Measurements from ENCODE around the gene SRPK2. TPM values are rescaled to one million over a fixed set of nuclear protein-coding genes. Genes with fewer than 3 reads are reported as not detected.

The SRPK2 gene
- total RNA-seq, 4 donors from 2014 or later, result 39.6 to 66.9 (median 45.6) TPM

DNA sequence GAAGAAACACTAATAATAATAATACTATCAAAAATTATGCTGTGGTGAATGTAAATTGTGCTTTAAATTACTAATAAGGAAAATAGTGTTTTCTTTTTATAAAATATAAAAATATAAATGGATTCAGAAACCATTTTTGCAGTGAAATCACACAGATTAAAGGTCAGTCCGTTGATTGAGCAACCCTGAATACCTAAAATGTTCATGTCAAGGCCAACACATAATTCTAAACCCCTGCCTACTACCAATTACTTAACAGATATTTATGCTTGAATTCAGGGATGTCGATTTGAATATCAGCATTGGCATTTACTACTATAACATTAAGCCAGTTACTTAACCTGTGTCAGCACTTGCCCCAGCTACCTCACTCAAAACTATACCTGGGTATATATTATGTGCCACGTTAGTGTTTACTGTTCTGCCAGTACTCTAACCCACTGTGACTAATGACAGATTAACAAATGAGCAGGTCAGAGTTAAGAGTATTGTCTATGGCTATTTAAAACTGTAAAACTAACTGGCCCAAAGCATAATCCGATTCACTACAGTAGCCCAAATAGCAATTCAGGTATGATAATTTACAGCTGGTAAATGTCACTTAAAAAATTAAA, 209.7 kb downstream of the SRPK2 start:
- TF ChIP-seq, protein P1, sequence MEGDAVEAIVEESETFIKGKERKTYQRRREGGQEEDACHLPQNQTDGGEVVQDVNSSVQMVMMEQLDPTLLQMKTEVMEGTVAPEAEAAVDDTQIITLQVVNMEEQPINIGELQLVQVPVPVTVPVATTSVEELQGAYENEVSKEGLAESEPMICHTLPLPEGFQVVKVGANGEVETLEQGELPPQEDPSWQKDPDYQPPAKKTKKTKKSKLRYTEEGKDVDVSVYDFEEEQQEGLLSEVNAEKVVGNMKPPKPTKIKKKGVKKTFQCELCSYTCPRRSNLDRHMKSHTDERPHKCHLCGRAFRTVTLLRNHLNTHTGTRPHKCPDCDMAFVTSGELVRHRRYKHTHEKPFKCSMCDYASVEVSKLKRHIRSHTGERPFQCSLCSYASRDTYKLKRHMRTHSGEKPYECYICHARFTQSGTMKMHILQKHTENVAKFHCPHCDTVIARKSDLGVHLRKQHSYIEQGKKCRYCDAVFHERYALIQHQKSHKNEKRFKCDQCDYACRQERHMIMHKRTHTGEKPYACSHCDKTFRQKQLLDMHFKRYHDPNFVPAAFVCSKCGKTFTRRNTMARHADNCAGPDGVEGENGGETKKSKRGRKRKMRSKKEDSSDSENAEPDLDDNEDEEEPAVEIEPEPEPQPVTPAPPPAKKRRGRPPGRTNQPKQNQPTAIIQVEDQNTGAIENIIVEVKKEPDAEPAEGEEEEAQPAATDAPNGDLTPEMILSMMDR (IDR thresholded peaks at IDR 0.05; ENCODE audit: low read depth), result no peak

DNA sequence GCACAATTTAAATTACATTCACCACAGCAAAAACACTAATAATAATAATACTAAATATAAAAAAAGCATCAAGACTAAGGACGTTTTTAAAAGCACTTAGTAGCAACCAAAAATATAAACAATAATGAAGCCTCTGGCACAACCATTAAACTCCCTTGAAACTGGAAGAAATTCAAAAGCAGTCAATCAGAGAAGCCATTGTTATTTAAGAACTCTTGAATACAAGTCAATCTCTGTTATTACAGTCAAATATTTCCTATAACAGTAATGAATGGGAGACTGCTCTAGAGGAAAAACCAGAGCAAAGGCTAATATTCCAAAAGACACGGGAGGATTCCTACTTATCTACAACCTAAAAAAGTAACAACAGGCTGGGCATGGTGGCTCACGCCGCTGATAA, 210.5 kb downstream of the SRPK2 start:
- TF ChIP-seq, protein P1 (IDR thresholded peaks at IDR 0.05; ENCODE audit: low read depth), result no peak

DNA sequence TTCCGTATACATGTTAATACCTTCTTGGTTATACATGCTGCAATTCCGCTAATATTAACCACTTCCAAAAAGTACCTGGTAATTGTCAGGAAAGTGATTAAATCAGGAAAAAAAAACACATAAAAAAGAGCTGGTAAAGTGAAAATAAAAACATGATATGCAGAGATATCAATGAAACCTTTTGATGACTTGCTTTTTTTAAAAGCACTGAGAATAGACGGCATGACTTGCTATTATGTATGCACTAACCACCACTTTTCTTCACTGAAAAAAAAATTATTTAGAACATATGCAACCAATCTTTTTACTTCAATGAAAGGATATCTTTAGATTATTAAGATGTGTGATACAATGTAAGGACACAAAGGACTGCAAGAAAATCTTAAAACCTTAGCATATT, 211.7 kb downstream of the SRPK2 start:
- TF ChIP-seq, protein P1 (IDR thresholded peaks at IDR 0.05; ENCODE audit: low read depth), result no peak

DNA sequence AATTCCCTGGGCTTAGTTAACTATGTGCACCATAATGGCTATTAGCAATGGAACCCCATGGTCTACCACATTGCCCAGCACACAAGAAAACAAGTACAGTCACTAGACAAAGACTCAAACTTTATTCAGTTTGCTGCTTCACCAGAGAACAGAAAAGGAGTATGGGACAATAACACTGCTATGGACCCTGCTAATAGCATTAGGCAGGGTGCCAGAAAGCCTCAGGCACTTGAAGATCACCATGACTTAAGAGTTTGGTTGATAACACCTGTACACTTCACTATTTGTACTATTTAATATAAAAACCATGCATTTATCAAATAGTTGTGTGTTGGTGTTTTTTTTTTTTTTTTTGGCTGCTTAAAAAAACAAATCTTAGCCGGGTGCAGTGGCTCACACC, 215.1 kb downstream of the SRPK2 start:
- TF ChIP-seq, protein P1 (IDR thresholded peaks at IDR 0.05; ENCODE audit: low read depth), result no peak

DNA sequence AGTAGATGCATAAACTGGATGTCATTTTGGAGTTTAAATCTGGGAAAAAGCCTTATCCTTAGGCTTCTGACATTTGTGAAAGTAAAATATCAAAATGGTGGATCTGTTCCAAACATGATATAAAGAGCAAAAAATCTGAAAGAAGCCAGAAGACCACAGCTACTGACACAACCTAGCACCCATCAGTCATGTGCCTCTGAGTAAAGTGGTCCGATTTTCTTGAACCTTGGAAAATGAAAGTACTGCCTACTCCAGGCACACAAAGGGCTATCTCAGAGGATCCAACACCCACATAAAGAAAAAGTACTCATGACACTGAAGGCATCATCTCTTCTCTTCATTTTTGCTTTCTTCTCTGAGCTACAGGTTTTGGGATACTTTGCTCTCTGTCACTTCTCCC, 224.0 kb downstream of the SRPK2 start:
- TF ChIP-seq, protein P1 (IDR thresholded peaks at IDR 0.05; ENCODE audit: low read depth), result no peak

DNA sequence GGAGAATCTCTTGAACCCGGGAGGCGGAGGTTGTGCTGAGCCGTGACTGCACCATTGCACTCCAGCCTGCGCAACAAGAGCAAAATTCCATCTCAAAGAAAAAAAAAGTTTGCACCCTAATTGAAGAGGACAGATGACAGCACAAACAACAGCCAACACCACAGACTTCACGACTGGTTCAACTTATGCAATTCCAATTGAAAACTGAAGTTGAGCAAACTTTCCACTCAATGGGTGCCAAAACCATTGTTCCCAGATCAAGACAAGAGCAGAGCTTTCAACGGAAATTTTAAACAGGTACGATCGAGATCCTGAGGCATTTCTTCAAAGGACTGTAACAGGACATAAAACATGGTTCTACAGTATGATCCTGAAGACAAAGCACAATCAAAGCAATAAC, 225.0 kb downstream of the SRPK2 start:
- TF ChIP-seq, protein P1 (IDR thresholded peaks at IDR 0.05; ENCODE audit: low read depth), result no peak

DNA sequence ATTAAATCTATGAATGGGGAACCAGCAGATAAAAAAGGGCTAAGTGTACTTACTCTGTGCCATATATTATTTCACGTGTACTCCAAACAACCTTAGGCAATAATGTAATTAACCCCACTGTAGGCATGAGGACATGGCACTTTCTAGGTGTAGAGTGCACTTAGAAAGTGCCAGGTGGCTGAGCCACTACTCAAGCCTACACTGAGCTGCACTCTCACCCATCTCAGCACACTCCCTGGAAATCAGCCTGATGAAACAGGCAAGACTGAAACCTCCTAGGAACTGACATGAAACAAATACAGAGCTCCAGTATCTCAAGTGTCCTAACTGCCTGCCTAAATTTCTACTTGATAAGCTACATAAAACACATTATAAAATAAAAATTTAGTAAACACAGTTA, 227.4 kb downstream of the SRPK2 start:
- TF ChIP-seq, protein P1 (IDR thresholded peaks at IDR 0.05; ENCODE audit: low read depth), result no peak

Measured in subcutaneous adipose tissue (tissue), 4 donors.